ENCODE measurements around the gene GLT1D1. TPM values are rescaled to one million over a fixed set of nuclear protein-coding genes. Genes with fewer than 3 reads are reported as not detected.

Gene GLT1D1
- total RNA-seq, 4 donors from 2014 or later = 0.19 to 0.75 (median 0.62) TPM; not detected in 1

DNA sequence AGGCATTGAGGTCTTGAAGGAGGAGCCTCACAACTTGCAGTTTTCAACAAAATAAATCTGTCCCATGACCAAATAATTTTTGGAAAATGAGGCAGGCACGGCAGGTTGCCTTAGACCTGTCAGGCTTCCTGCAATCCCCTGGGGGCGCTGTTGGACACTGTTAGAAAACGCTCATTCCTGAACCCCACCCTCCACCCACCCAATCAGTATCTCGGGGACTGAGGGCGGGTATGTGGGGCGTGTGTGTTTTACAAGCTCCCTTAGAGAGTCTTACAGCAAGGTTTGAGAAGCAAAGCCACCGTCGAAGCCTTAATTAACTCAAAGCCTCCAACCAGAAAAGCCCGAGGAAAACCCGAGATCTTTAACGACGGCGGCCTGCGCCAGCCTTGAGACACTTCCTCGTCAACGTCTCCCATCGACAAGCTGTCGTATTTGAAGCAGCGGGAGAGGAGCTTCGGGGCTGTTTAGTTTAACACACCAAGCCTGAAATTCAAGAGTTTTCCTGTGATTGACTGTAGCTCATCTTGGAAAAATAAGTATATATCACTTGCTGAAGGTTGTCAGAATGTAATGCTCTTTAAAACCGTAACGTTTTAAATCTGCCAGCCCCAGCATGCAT is 123.0 kb downstream of the GLT1D1 start:
- no peaks in the 10 kb centered on the region for H3K9me3 ChIP-seq
- H3K27ac ChIP-seq = no peak overlapping the region
- 29 to 32% methylated on average over 18 of the region's 22 CpGs for WGBS, 2 donors
- no peak for TF ChIP-seq POLR2A (IDR thresholded peaks at IDR 0.05)
- TF ChIP-seq, protein P1, sequence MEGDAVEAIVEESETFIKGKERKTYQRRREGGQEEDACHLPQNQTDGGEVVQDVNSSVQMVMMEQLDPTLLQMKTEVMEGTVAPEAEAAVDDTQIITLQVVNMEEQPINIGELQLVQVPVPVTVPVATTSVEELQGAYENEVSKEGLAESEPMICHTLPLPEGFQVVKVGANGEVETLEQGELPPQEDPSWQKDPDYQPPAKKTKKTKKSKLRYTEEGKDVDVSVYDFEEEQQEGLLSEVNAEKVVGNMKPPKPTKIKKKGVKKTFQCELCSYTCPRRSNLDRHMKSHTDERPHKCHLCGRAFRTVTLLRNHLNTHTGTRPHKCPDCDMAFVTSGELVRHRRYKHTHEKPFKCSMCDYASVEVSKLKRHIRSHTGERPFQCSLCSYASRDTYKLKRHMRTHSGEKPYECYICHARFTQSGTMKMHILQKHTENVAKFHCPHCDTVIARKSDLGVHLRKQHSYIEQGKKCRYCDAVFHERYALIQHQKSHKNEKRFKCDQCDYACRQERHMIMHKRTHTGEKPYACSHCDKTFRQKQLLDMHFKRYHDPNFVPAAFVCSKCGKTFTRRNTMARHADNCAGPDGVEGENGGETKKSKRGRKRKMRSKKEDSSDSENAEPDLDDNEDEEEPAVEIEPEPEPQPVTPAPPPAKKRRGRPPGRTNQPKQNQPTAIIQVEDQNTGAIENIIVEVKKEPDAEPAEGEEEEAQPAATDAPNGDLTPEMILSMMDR (IDR thresholded peaks at IDR 0.05) = peak in 2 of 6 experiments; percentile 5 to 39
- H3K36me3 ChIP-seq = no peaks in the 10 kb centered on the region
- intact Hi-C loops (cut with DNase I) = no loop called here
- no peak for DNase-seq
- H3K27me3 ChIP-seq = peaks cover 0 to 68% (median 2%) of the 10 kb centered on the region in 4 donors
- H3K4me3 ChIP-seq = peak overlapping the region in 1 of 4 donors; percentile 21
- no peaks in the 10 kb centered on the region for H3K4me1 ChIP-seq

DNA sequence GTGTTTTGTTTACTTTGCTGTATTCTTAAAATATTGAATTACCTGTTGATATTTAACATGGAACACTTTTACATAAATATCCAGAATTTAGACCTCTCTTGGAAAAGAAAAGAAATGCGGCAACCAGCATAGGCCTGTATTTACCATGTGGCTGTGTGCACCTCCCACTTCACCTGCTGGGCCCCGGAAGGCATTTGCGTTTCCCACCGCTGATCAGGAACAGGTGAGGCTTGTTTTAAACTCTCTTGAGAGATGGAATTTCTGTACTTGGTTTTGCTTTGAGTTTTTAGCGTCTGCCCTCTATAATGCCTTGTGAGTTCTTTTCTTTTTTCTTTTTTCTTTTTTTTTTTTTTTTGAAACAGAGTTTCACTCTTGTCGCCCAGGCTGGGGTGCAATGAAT is 124.2 kb downstream of the GLT1D1 start:
- H3K36me3 ChIP-seq = no peaks in the 10 kb centered on the region
- H3K4me3 ChIP-seq = no peak overlapping the region
- H3K4me1 ChIP-seq = no peaks in the 10 kb centered on the region
- no peak for DNase-seq
- WGBS, 2 donors = 73 to 76% methylated on average over 5 to 6 of the region's 6 CpGs
- H3K9me3 ChIP-seq = no peaks in the 10 kb centered on the region
- H3K27ac ChIP-seq = no peak overlapping the region
- H3K27me3 ChIP-seq = peaks cover 0 to 61% (median 2%) of the 10 kb centered on the region in 4 donors
- TF ChIP-seq, protein P1 (IDR thresholded peaks at IDR 0.05) = no peak
- TF ChIP-seq POLR2A (IDR thresholded peaks at IDR 0.05) = no peak
- intact Hi-C loops (cut with DNase I) = no loop called here

DNA sequence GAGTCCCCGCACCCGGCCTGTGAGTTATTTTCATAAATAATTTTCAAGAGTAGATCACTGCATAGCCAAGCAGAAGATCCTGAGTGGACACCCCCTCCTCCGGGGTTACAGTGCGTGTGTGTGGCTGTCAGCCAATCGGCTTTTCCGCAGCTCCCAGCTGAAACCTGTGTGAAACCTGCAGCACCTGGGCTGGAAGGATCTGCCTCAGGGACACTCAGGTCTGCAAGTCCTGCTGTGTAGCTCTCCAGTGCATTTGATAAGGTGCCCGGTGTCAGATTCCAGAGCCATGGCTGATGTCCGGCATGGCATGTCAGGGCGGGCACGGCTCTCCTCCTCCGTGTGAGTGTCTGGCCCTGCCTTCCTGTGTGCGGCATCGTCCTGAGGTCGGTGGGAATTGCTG is 124.8 kb downstream of the GLT1D1 start:
- H3K4me1 ChIP-seq = no peaks in the 10 kb centered on the region
- no peaks in the 10 kb centered on the region for H3K9me3 ChIP-seq
- DNase-seq = no peak
- H3K27ac ChIP-seq = no peak overlapping the region
- 68 to 100% methylated on average over 3 of the region's 14 CpGs for WGBS, 2 donors
- no peak overlapping the region for H3K4me3 ChIP-seq
- intact Hi-C loops (cut with DNase I) = no loop called here
- TF ChIP-seq, protein P1 (IDR thresholded peaks at IDR 0.05) = no peak
- TF ChIP-seq POLR2A (IDR thresholded peaks at IDR 0.05) = no peak
- H3K27me3 ChIP-seq = peaks cover 0 to 60% (median 2%) of the 10 kb centered on the region in 4 donors
- H3K36me3 ChIP-seq = no peaks in the 10 kb centered on the region

DNA sequence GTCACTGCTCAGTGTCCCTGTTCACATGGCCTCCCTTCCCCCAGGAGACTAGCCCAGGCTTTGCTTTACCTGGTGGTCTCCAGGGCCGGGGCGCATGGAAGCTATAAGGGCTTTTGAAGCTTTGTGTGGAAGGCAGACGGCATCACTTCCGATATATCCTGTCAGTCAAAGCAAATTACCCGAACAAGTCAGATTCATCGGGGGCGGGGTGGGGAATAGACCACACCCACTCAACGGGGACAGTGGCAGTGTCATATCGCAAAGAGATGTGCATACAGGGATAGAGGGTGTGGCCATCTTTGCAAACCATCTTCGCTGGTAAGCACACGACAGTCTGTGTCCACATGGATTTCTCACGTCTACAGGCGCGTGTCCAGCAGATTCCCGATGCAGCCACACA is 127.3 kb downstream of the GLT1D1 start:
- intact Hi-C loops (cut with DNase I) = no loop called here
- peaks cover 0 to 40% (median 2%) of the 10 kb centered on the region in 4 donors for H3K27me3 ChIP-seq
- no peaks in the 10 kb centered on the region for H3K9me3 ChIP-seq
- WGBS, 2 donors = 82 to 83% methylated on average over 12 to 13 of the region's 15 CpGs
- H3K36me3 ChIP-seq = no peaks in the 10 kb centered on the region
- TF ChIP-seq POLR2A (IDR thresholded peaks at IDR 0.05) = no peak
- TF ChIP-seq, protein P1 (IDR thresholded peaks at IDR 0.05) = no peak
- H3K4me1 ChIP-seq = no peaks in the 10 kb centered on the region
- DNase-seq = no peak
- H3K27ac ChIP-seq = no peak overlapping the region
- H3K4me3 ChIP-seq = no peak overlapping the region

DNA sequence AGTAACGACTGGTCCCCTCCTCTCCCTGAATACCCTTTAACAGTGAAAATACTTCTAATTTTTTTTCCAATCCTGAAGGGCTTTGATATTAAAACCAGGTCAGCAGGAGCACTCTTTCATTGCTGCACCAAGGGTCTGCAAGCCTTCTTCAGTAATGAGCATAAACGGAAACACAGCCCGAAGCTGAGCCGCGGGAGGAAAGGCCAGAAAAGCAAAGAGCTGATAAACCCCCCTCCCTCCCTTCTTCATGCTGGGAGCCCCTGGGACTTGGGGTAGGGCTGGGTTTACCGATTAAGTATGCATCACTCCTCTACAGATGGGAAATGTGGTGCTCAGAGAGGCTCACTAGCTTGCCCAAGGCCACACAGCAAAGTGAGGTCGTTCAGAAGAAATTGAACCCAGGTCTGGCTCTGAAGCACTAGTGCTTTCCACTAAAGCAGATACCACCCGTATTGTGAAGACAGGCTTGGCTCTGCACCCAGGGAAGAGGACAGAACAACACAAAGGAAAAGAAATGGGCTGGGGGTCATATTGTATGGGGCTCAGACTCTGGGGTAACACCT is 128.8 kb downstream of the GLT1D1 start:
- TF ChIP-seq, protein P1 (IDR thresholded peaks at IDR 0.05) = no peak
- no peak for TF ChIP-seq POLR2A (IDR thresholded peaks at IDR 0.05)

More for the DNA sequence above, 128.8 kb downstream of the GLT1D1 start:
- Histone ChIP-seq H3K9me3 (no peaks in the 10 kb centered on the region), H3K4me1 (no peaks in the 10 kb centered on the region), H3K4me3 (no peak overlapping the region), H3K27me3 (peaks cover 0 to 30% (median 2%) of the 10 kb centered on the region in 4 donors), H3K27ac (no peak overlapping the region), H3K36me3 (no peaks in the 10 kb centered on the region)
- intact Hi-C loops (cut with DNase I) = no loop called here
- DNase-seq = no peak
- WGBS, 2 donors = 28 to 43% methylated on average over 8 of the region's 8 CpGs

All from esophagus squamous epithelium (tissue), 5 donors.